Nucleus accumbens (tissue), 56 donors: ENCODE data around the gene VGF.

Experiments used
- DNase-seq, 56 donors: peaks; one replicate each; lab custom pipeline; 2025; lab: John Stamatoyannopoulos, UW

VGF gene

GRCh38 chr7:101186844-101187428, 21.6 kb upstream of the VGF start:
- no peak for DNase-seq

GRCh38 chr7:101186194-101186593, 20.8 kb upstream of the VGF start:
- no peak for DNase-seq

- peak in 7 of 56 donors; percentile 3 to 47 (median 13) for DNase-seq
Observed at GRCh38 chr7:101185258-101185839, 20.0 kb upstream of the VGF start.

GRCh38 chr7:101180130-101180755, 14.9 kb upstream of the VGF start, which contains the start of gene NAT16:
NAT16 (minus strand) TSS chr7:101180293; CDS start chr7:101174807, 5,486 bp downstream.
- DNase-seq: no peak

- DNase-seq: peak in 1 of 56 donors; percentile 40
Observed at GRCh38 chr7:101179713-101180112, 14.3 kb upstream of the VGF start.

- no peak for DNase-seq
Observed at GRCh38 chr7:101179117-101179516, 13.7 kb upstream of the VGF start.

- no peak for DNase-seq
Observed at GRCh38 chr7:101177644-101178043, 12.3 kb upstream of the VGF start.

- DNase-seq: no peak
Observed at GRCh38 chr7:101175664-101176063, 10.3 kb upstream of the VGF start.

- DNase-seq: no peak
Observed at GRCh38 chr7:101174322-101174854, 9.0 kb upstream of the VGF start.

GRCh38 chr7:101173752-101174244, 8.4 kb upstream of the VGF start:
- DNase-seq: peak in 3 of 56 donors; percentile 15 to 30 (median 24)

- peak in 8 of 56 donors; percentile 3 to 49 (median 16) for DNase-seq
Observed at GRCh38 chr7:101172854-101173751, 7.7 kb upstream of the VGF start.

GRCh38 chr7:101172005-101172853, 6.9 kb upstream of the VGF start:
- DNase-seq: no peak

- peak in 2 of 56 donors; percentile 10 to 25 for DNase-seq
Observed at GRCh38 chr7:101171442-101171837, 6.1 kb upstream of the VGF start.

- DNase-seq: no peak
Observed at GRCh38 chr7:101170617-101171441, 5.5 kb upstream of the VGF start.

GRCh38 chr7:101169838-101170551, 4.6 kb upstream of the VGF start:
- DNase-seq: peak in 46 of 56 donors; percentile 2 to 85 (median 41)

- no peak for DNase-seq
Observed at GRCh38 chr7:101169110-101169837, 3.9 kb upstream of the VGF start.

- peak in 1 of 56 donors; percentile 25 for DNase-seq
Observed at GRCh38 chr7:101168412-101169049, 3.2 kb upstream of the VGF start.
